ENCODE data around the gene RPL10. TPM values are rescaled to one million over a fixed set of nuclear protein-coding genes. Genes with fewer than 3 reads are reported as not detected.

The RPL10 gene
- total RNA-seq, 1 experiment from 2014 or later = 2,110 TPM

- Histone ChIP-seq H2BK120ac (ENCODE audit: low read depth, low read length, poor library complexity, severe bottlenecking) (no peak overlapping the region), H4K5ac (ENCODE audit: insufficient read length, low read depth, low read length) (peak overlapping the region; percentile 3), H2BK15ac (ENCODE audit: low read depth, low read length) (no peak overlapping the region), H2BK20ac (ENCODE audit: low read depth, low read length, poor library complexity, severe bottlenecking) (no peak overlapping the region), H3K9ac (ENCODE audit: extremely low read depth, insufficient read length, low read length) (peak overlapping the region; percentile 95), H2AK5ac (ENCODE audit: insufficient read length, low read length) (no peak overlapping the region), H3K79me1 (ENCODE audit: insufficient read depth, low read depth, low read length, poor library complexity, severe bottlenecking) (no peaks in the 10 kb centered on the region), H3K23ac (ENCODE audit: insufficient read length, low read depth, low read length) (no peak overlapping the region), H3K56ac (ENCODE audit: insufficient read length, low read depth, low read length) (peak overlapping the region; percentile 31), H2AFZ (ENCODE audit: low read length) (no peak overlapping the region), H3K18ac (ENCODE audit: insufficient read length, low read depth, low read length) (peak overlapping the region; percentile 89), H3T11ph (ENCODE audit: low read length) (no peak overlapping the region), H3K27me3 (ENCODE audit: insufficient read depth, low read length) (no peaks in the 10 kb centered on the region), H2BK12ac (ENCODE audit: insufficient read length, low read depth, low read length) (no peak overlapping the region), H3K14ac (ENCODE audit: insufficient read depth, low read length) (peak overlapping the region; percentile 90), H4K91ac (ENCODE audit: insufficient read length, low read depth, low read length) (peak overlapping the region; percentile 2), H3K79me2 (ENCODE audit: insufficient read depth, low read length) (peaks cover 17% of the 10 kb centered on the region; the same call in 1 of the 2 replicates), H2BK5ac (ENCODE audit: insufficient read length, low read length) (no peak overlapping the region), H3K9me3 (ENCODE audit: control insufficient read depth, low read depth, low read length) (no peaks in the 10 kb centered on the region), H3K23me2 (ENCODE audit: insufficient read length, low read depth, low read length, poor library complexity, severe bottlenecking) (peaks cover 5% of the 10 kb centered on the region), H4K20me1 (ENCODE audit: control insufficient read depth, insufficient read depth, insufficient read length) (no peaks in the 10 kb centered on the region), H3K4ac (ENCODE audit: low read depth, low read length) (no peak overlapping the region), H3K4me1 (ENCODE audit: insufficient read depth, low read length) (no peaks in the 10 kb centered on the region), H4K8ac (replicated peaks; ENCODE audit: insufficient read length, low read depth, low read length) (no peak overlapping the region), H3K4me2 (ENCODE audit: insufficient read depth, insufficient read length, low read length) (peak overlapping the region; percentile 59), H3K27ac (ENCODE audit: insufficient read length, low read depth, low read length) (no peak overlapping the region)
- Mint-ChIP-seq H3K27ac (peak overlapping the region; percentile 95 to 97 (median 96)), H3K4me3 (peak overlapping the region; percentile 84 to 93), H3K4me1 (peaks cover 2 to 18% of the 10 kb centered on the region in 2 experiments; a peak in 3 of 4 replicates), H3K27me3 (ENCODE audit: low read depth) (peaks cover 5% of the 10 kb centered on the region), H3K9me3 (peaks cover 44 to 55% of the 10 kb centered on the region in 2 experiments), H3K36me3 (ENCODE audit: insufficient read depth in 1 of 3, low read depth in 3 of 3) (peaks cover 29 to 40% (median 33%) of the 10 kb centered on the region in 3 experiments)
- TF ChIP-seq CTCF (conservative IDR thresholded peaks at IDR 0.05) = no peak
- no CpG with 5 or more reads among the region's 63 CpGs for WGBS (ENCODE audit: extremely low coverage, insufficient read length, low lambda C conversion rate)
- no peak for DNase-seq
Observed at GRCh38 chrX:154370300-154371016, 27.7 kb upstream of the RPL10 start.
